Fibroblast of skin of back (primary cell): Measurements from ENCODE around the gene TMPRSS7.
"Not testable (repeated sequence)": the region's sequence is repeated elsewhere in the genome, so short reads cannot be mapped to it uniquely, and the experiment has no call there.

Experiments
- DNase-seq: peaks from one replicate; pipeline ENCODE4 v3.0.0-alpha.2; 2013

Gene TMPRSS7

DNA sequence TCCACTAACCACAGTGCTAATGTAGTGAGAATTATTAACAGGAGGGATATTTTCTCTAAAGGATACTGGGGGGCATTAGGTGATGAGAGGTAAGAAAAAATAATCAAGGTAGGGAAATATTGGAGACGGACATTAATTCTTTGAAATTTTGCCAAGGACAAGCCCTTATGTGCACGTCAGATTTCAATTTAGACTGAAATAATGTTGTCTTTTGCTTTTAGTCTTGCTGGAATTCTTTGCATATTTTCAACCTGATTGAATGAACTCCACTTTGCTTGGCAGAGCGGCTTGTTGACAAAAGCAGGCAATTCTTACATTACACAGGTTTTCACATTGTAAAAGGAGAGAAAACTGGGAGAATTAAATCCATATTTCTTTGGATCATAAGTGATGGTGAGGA is 26.6 kb downstream of the TMPRSS7 start:
- DNase-seq = peak; percentile 77

DNA sequence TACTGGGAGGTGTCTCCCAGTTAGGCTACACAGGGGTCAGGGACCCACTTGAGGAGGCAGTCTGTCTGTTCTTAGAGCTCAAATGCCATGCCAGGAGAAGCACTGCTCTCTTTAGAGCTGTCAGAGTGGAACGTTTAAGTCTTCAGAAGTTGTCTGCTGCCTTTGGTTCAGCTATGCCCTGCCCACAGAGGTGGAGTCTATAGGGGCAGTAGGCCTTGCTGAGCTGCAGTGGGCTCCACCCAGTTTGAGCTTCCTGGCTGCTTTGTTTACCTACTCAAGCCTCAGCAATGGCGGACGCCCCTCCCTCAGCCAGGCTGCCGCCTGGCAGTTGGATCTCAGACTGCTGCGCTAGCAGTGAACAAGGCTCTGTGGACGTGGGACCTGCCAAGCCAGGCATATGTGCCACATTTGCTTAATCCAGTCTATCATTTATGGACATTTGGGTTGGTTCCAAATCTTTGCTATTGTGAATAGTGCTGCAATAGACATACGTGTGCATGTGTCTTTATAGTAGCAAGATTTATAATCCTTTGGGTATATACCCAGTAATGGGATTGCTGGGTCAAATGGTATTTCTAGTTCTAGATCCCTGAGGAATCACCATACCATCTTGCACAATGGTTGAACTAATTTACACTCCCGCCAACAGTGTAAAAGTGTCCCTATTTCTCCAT is 38.0 kb downstream of the TMPRSS7 start:
- DNase-seq = not testable (repeated sequence)

- no peak for DNase-seq
Measured at GRCh38 chr3:112074006-112074405, 39.5 kb downstream of the TMPRSS7 start.

GRCh38 chr3:112074616-112075497 is 40.3 kb downstream of the TMPRSS7 start:
- DNase-seq = peak; percentile 83

DNA sequence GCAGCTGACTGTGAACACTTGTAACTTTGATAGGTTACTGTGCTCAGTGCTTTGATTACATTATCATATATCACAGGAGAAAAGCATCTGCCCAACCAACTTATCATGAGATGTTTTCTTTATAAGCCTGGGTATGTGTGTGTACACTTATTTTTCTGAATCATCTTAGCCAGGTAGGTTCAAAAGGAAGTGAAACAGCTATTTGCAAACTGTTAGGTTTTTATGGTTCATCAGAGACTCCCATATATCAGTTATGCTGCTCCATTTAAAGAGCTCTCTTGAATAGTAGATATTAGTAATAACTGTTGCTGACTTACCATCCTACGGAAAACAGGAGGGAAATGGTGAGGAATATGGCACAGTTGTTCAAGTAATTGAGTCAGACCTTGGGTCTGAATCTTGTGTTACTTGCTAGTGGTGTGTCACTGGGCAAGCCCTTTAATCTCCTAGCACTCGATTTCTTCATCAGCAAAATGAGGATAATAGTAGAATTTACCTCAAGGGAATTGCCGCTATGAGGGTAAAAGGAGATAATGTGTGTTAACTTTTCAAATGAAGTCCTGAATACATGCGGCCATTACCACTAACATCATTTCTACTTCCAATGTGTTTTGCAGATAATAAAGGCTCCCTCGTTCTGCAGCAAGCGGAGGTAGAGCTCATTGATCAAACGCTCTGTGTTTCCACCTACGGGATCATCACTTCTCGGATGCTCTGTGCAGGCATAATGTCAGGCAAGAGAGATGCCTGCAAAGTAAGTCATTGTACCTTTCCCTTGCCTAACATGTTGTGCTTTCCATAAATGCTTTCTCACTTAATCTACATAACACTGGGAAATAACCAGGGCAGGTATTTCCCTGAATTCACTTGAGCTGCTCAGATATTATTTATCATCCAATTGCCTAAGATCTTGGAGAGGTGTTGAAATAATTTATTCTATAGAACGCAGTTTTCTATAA is 43.9 kb downstream of the TMPRSS7 start:
- DNase-seq = no peak

GRCh38 chr3:112083239-112083638 is 48.7 kb downstream of the TMPRSS7 start:
- DNase-seq = no peak

DNA sequence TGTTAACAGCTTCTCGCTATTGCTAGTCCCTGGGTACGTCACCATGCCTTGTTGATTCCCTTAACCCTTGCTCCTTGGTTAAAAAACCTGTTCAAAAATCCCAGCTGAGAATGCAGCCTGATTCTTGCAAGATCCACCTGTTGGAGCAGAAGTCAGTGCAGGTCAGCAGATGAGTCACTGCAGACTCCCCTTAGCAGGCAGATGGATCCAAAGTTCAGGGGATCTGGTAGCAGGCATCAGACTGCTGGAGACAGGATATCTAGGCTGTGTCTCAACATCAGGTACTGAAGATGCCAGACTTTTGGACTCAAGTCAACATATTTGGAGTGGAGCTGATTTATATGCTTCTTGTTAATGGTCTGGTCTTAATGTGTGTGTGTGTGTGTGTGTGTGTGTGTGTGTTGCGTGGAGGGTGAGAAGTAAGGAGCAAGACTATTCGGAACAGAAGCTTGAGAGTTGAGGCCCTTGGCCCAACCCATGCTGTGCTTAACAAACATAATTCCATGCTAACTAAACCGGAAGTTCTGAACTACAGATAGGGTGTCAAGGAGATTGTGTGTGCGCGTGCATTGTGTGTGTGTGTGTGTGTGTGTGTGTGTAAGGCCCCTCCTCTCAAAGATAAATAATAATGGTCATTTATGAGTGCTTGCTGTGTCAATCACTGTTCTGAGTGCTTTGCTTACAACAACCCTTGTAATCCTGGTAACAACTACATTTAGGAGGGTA is 50.6 kb downstream of the TMPRSS7 start:
- no peak for DNase-seq

DNA sequence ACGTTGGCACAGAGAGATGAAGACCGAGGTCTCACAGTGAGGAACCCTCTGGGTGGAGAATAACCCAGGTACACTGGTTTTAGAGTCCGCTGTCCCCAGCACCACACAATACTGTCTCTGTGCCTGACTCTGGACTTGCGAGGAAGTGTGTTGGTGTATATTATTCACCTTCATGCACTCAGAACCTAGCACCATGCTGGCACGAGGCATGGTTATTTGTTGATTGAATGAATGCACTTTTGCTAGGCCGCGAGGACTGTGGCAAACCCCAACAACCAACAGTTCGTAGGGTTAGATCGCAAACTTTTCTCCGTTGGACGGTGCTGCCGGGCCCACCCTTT is 51.2 kb downstream of the TMPRSS7 start:
- DNase-seq = no peak

DNA sequence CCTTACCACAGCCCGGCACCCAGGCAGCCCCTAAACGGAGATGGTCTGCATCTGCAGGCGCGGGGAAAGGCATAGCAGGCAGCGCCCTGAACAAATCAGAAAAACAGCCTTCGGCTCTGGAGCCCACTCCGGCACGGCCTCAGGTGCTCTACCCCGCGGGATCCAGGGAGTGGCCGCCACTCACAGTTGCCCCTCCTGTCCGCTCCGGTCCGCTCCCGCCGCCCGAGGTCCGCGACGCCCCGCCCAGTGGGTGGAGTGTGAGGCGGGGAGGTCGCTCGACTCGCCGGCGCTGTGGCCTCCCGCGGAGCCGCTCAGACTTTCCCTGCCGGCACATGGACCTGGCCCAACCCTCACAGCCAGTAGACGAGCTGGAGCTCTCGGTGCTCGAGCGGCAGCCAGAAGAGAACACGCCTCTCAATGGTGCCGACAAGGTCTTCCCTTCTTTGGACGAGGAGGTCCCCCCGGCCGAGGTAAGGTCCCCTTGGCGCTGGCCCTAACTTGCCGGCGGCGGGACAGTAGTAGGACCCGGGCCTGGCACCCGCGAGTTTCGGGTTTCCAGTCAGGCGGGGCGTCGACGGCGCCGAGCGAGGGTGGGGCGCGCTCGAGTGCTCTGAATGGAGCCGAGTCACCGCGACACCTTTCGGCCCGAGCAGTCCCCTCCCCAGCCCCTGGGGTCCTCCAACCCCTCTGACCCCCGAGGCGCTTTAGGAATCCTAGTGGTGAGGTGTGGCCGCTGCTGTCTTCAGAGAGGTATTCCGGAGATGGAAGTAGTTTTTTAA is 51.7 kb downstream of the TMPRSS7 start, which contains the start of gene C3orf52:
Gene C3orf52 (plus strand): TSS at position 314 of the 779 bp plus-strand sequence. CDS start 19 bp downstream, at position 333.
- DNase-seq = peak; percentile 85

DNA sequence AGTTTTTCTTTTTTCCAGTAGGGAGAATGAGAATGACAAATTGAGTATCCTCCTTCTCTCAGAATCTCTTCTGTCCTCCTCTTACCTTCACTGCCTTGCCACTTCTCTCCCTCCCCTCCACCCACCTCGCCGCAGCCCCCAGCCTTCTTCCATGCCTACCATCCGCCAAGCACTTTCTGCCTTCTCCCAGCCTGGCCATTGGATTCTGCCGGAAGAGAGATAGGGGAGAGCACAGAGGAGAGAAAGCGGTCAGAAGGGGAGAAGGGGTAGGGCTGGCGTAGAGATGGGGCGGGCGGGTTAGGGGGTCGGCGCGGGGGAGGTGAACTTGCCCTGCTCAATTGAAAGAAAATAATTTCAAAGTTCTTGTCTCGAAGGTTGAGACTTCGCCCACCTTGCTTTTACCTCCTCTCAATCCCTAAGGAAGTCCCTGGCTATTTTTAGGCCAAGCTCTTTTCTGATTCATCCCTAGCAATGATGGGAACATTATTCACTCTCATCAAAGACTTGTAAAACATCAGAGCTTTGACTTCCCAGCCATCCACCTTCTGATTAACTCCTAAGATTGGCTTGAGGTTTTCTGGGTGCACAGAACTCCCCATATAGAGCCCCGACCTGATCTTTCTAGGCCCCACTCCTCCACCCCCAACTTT is 52.5 kb downstream of the TMPRSS7 start:
- peak; percentile 59 for DNase-seq

- DNase-seq = no peak
Measured at GRCh38 chr3:112087746-112088145, 53.2 kb downstream of the TMPRSS7 start.

DNA sequence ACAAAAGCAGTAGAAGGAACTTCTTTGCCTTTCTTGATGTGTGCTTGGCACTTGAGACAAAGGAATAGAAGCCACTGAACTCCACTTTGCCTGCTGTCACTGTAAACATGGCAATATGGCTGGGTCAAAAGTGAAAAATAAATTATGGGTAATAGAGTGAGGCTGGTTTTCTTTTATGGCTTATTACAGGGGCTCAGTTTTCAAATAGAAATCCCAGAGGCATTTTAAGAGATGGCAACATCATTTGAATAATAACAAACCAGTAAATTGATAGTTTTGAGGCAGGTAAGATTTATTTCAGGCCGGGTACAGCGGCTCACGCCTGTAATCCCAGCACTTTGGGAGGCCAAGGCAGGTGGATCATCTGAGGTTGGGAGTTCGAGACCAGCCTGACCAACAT is 54.4 kb downstream of the TMPRSS7 start:
- no peak for DNase-seq

DNA sequence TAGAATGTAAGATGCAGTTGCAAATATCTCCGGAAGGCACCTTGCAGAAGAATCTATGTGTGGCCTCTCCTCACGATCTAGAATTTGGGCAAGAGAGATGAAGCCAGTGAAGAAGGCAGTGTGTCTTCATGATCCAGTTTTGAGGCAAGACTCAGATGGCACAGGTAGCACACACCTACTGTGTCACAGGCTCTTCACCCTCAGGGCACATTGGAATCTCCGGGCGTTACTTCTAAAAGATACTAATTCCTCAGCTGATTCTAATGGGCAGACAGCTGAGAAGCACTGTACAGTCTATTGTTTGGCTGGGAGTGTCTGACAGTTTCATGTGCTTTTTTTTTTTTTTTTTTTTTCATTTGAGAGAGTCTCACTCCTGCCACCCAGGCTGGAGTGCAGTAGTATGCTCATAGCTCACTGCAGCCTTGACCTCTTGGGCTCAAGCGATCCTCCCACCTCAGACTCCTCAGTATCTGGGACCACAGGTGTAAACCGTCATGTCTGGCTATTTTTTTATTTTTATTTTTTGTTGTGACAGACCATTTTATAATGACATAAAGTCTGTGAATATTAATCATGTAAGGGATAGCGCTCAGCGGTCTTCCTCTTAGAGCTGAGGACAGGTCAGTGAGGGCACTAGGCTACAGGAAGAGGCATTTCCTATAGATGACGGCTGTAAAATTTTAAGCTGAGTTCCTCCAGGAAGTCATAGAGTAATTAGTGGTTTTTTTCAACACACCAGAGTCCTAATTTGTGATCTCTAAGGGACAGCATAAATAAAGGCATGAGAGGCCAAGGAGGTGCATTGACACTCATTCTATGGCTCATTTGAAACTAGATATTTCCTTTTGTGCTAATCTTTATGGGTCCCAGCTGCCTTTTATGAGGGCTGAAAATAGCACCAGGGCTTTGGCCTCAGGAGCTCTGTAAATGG is 55.7 kb downstream of the TMPRSS7 start:
- DNase-seq = no peak

GRCh38 chr3:112090887-112091586 is 56.5 kb downstream of the TMPRSS7 start:
- no peak for DNase-seq

DNA sequence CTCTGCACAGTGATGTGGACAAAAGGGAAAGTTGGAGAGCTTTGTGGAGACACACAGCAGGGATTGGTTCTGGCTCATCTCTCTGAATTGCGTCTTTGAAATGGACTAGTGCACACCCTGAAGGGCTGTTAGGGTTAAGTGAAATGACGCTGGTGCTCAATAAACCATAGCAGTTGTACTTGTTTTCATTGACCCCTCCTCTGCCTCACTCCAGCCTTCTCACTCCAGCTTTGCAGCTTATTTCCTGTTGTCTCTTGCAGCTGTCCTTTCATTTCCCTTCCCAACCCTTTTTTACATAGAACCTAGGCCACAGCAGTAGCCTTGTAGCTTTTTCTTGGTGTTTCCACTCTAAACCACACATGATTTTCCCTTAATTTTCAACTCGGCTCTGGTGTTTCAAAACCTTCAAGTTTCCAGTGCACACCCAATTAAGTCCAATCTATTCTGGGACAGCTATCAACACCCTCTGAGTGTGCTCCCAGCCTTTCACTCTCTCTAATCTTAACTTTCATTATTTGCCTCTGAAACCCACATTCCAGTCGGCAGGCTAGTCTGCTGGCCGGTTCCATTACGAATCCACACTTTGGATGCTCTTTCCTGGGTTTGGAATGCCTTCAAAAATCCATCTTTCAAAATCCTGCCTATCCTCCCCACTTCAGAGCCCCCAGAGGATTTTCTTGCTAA is 58.1 kb downstream of the TMPRSS7 start:
- peak; percentile 36 for DNase-seq

- DNase-seq = no peak
Measured at GRCh38 chr3:112093180-112093522, 58.6 kb downstream of the TMPRSS7 start.

- DNase-seq = no peak
Measured at GRCh38 chr3:112095731-112096130, 61.2 kb downstream of the TMPRSS7 start.

DNA sequence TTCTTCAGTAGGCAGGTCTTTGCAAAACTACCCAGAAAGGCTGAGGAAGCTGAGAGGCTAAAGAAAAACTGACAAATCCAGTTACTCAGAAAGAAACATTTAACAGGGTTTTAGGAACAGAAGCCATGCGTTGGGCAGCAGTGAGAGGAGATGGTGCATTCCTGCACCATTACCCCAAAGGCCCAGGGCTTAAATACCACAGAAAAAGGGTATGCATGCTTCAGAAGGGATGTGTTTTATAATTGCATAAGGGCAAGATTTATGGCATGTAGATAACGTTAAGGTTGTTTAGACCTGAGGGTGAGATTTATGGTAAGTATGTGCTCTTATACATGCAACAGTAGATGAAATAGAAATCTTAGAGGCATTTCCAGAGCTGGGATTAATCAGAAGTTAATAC is 61.6 kb downstream of the TMPRSS7 start:
- peak; percentile 50 for DNase-seq
